Left ventricle myocardium inferior (tissue), 1 donor: ENCODE data around the gene PRIMA1. TPM values are rescaled to one million over a fixed set of nuclear protein-coding genes. Genes with fewer than 3 reads are reported as not detected.

Experiments used
- DNase-seq: peaks from one replicate; pipeline ENCODE4 v3.0.0-alpha.2; 2020
- H3K27ac ChIP-seq: fragments of 200-600 bp; replicated peaks from 2 replicates; pipeline ENCODE4 v1.8.0; 2021
- H3K27me3 ChIP-seq: fragments of 200-600 bp; 2 replicates; pipeline ENCODE4 v1.8.0; 2021; ENCODE audit warnings: low read depth
- H3K36me3 ChIP-seq: fragments of 200-600 bp; 2 replicates; pipeline ENCODE4 v1.8.0; 2021
- H3K4me1 ChIP-seq: fragments of 200-600 bp; 2 replicates; pipeline ENCODE4 v1.8.0; 2021
- H3K4me3 ChIP-seq: fragments of 200-600 bp; 2 replicates; pipeline ENCODE4 v1.8.0; 2021; ENCODE audit warnings: mild to moderate bottlenecking, moderate library complexity
- H3K9me3 ChIP-seq: fragments of 200-600 bp; replicated peaks from 2 replicates; pipeline ENCODE4 v1.8.0; 2021
- CTCF ChIP-seq: fragments of 200-600 bp; IDR thresholded peaks from 2 replicates; pipeline ENCODE4 v1.8.0; 2021; ENCODE audit warnings: antibody characterized with exemption, mild to moderate bottlenecking, borderline replicate concordance
- intact Hi-C: fragments of 100-400 bp; cut with micrococcal nuclease; formaldehyde crosslinking; loops from one replicate; pipeline ENCODE4 v1.11.0; 2022
- total RNA-seq: library from RNA; stranded (reverse); fragmentation: NEBNext Ultra II Directional; extraction: Animal tissue kit (Norgen Biotek cat#: 25700); gene quantifications from one replicate; pipeline ENCODE4 v1.2.1, GENCODE V29; 2021
- donor health status: DM: no; HTN: yes; CAD: no; lungs with severe emphysema.

The PRIMA1 gene
- total RNA-seq, 1 donor from 2014 or later, result 7.3 TPM

DNA sequence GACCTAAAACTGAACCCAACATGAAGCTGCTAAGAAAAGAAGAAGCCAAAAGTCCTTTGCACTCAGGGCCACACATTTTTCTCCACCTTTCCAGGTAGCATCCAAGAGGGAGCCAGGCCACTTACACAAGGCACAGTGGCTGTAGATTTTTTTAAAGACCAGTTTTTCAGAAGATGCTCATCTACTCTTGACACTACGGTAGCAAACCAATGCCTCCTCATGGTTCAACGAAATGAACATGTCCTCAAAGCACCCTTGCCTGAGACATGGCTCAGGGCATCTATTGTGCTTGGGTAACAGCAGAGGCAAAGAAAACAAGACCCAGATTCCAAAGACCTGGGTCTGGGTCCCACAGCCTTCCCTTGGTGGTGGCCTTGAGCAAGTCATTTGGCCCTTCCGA, 22.3 kb downstream of the PRIMA1 start:
- TF ChIP-seq CTCF, result no peak
- Histone ChIP-seq H3K9me3 (no peaks in the 10 kb centered on the region), H3K36me3 (no peaks in the 10 kb centered on the region), H3K4me1 (peaks cover 26% of the 10 kb centered on the region), H3K27ac (no peak overlapping the region), H3K4me3 (no peak overlapping the region), H3K27me3 (no peaks in the 10 kb centered on the region)
- DNase-seq, result no peak
- intact Hi-C loops, result no loop called here

DNA sequence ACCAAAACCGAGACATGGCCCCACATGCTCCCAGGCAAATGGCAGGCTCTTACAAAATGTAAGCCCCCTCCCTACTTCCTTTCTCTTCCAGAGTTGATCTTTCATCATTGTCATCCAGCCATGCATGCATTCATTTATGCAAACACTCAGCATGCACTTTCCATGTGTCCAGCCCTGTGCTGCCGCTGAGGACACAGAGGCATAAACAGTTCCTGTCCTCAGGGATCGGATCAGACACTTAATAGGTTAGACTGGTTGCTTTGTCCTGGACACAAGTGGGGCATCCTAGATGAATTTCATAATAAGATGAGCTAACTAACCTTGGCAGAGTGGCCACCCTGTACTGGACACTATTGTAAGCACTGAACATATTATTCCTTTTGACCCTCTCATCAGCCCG, 23.1 kb downstream of the PRIMA1 start:
- intact Hi-C loops, result no loop called here
- no peak overlapping the region for H3K4me3 ChIP-seq
- no peaks in the 10 kb centered on the region for H3K36me3 ChIP-seq
- TF ChIP-seq CTCF, result no peak
- H3K27ac ChIP-seq, result no peak overlapping the region
- H3K4me1 ChIP-seq, result peaks cover 30% of the 10 kb centered on the region
- DNase-seq, result no peak
- H3K27me3 ChIP-seq, result no peaks in the 10 kb centered on the region
- H3K9me3 ChIP-seq, result no peaks in the 10 kb centered on the region

DNA sequence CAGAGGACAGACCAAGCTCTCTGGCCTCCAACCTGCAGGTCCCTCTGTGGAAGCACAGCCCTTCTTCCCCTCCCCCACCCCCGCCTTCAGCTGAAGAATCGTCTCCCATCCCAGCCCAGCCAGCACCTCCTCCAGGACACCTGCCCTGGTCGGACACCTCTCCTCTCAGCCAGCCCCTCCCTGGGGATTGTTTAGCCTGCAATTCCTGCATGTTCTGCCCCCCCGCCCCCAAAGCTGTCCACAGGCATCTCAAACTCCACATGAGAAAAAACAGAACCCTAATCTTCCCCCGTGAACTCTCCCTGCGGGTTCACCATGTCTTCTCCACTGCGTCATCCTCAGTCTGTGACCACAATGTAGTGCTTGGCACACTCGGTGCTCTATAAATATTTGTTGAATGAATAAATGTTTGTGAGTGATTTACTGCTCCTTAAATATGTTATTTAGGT, 24.1 kb downstream of the PRIMA1 start:
- TF ChIP-seq CTCF, result no peak
- Histone ChIP-seq H3K4me3 (peak overlapping the region; percentile 6), H3K36me3 (no peaks in the 10 kb centered on the region), H3K27me3 (no peaks in the 10 kb centered on the region), H3K27ac (peak overlapping the region; percentile 60), H3K9me3 (no peaks in the 10 kb centered on the region), H3K4me1 (peaks cover 39% of the 10 kb centered on the region)
- intact Hi-C loops, result no loop called here
- peak; percentile 39 for DNase-seq

- intact Hi-C loops, result no loop called here
- H3K4me1 ChIP-seq, result peaks cover 37% of the 10 kb centered on the region
- peak overlapping the region; percentile 69 for H3K27ac ChIP-seq
Observed at GRCh38 chr14:93759719-93760307, 28.5 kb downstream of the PRIMA1 start.

GRCh38 chr14:93757206-93757605, 31.1 kb downstream of the PRIMA1 start:
- no peak overlapping the region for H3K4me3 ChIP-seq
- H3K4me1 ChIP-seq, result peaks cover 36% of the 10 kb centered on the region
- no peak overlapping the region for H3K27ac ChIP-seq
- DNase-seq, result no peak
- no peaks in the 10 kb centered on the region for H3K27me3 ChIP-seq
- intact Hi-C loops, result no loop called here
- TF ChIP-seq CTCF, result no peak
- no peaks in the 10 kb centered on the region for H3K9me3 ChIP-seq
- H3K36me3 ChIP-seq, result no peaks in the 10 kb centered on the region

More at GRCh38 chr14:93759719-93760307, 28.5 kb downstream of the PRIMA1 start:
- H3K27me3 ChIP-seq, result no peaks in the 10 kb centered on the region
- peak; percentile 68 for DNase-seq
- H3K36me3 ChIP-seq, result no peaks in the 10 kb centered on the region
- no peaks in the 10 kb centered on the region for H3K9me3 ChIP-seq
- no peak for TF ChIP-seq CTCF
- peak overlapping the region; percentile 6 for H3K4me3 ChIP-seq

DNA sequence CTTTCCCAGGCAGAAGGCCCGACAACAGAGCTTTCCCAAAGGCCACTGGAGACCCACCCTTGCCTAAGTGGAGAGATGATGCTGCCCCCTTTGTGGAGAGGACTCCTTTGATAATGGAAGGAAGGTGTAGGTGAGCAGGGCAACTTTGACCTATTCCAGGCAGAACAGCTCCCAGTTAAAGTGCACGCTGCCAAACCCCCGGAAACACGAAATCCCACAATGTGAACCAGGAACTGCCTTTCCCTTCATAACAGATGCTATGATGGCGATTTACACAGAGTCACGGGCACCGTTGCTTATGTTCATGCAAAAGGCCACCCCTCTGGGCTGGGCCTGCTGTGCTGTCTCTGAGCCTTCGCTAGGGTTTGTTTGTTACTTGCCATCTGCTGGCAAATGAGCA, 34.6 kb downstream of the PRIMA1 start:
- H3K4me3 ChIP-seq, result no peak overlapping the region
- DNase-seq, result no peak
- no peaks in the 10 kb centered on the region for H3K27me3 ChIP-seq
- no peak for TF ChIP-seq CTCF
- intact Hi-C loops, result no loop called here
- peaks cover 45% of the 10 kb centered on the region for H3K4me1 ChIP-seq
- no peaks in the 10 kb centered on the region for H3K9me3 ChIP-seq
- H3K27ac ChIP-seq, result peak overlapping the region; percentile 70
- no peaks in the 10 kb centered on the region for H3K36me3 ChIP-seq
